ENCODE measurements around the gene TXNDC2. TPM values are rescaled to one million over a fixed set of nuclear protein-coding genes. Genes with fewer than 3 reads are reported as not detected.

Gene TXNDC2
- total and polyA plus RNA-seq, 4 donors: 0.12 to 0.19 (median 0.16) TPM; not detected in 1

Small RNA genes lying within 50 kb of the gene (small RNA-seq; reads per million reads assigned to genes)
- gene RNA5SP449 (ENCODE audit: low replicate concordance) (not detected), gene RNA5SP450 (ENCODE audit: low replicate concordance) (not detected)

Other genes starting within 250 kb of the TXNDC2 start
- gene RAB31, start 177.7 kb upstream of the TXNDC2 start, total RNA-seq: 100 to 1,000 TPM in 1 of 2 donors, 10 to 100 TPM in 1; 32.1 to 114 TPM
- 10 to 100 TPM; 21.5 to 67.0 TPM for gene RAB31, start 177.7 kb upstream of the TXNDC2 start, polyA plus RNA-seq
- gene VAPA, start 28.0 kb downstream of the TXNDC2 start, total RNA-seq: 100 to 1,000 TPM; 255 to 351 TPM
- 100 to 1,000 TPM; 143 to 240 TPM for gene VAPA, start 28.0 kb downstream of the TXNDC2 start, polyA plus RNA-seq